Superior temporal gyrus (tissue), 1 donor: ENCODE results near the gene HAPLN2.

Source experiments
- DNase-seq: peaks from one replicate; pipeline ENCODE4 v3.0.0-alpha.2; 2016; ENCODE audit errors: extremely low spot score

Gene HAPLN2

DNA sequence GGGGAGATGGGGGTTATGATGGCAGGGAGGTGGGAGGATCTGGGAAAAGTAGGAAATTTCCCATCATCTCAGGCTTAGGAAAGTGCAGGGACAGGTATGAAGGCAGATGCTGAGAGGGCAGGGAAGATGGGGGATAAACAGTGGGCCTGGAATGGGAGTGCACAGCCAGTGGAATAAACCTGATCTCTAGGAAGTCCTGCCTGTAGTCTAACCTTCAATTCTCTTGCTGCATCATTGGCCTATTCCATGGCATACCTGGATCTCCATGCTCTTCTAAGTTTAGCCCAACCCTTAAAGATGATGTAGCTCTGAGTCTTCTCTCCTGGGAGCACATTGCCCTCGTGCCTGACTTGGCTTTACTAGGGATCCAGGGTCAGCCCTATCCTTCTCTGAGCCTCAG lies 25.4 kb downstream of the HAPLN2 start:
- no peak for DNase-seq

DNA sequence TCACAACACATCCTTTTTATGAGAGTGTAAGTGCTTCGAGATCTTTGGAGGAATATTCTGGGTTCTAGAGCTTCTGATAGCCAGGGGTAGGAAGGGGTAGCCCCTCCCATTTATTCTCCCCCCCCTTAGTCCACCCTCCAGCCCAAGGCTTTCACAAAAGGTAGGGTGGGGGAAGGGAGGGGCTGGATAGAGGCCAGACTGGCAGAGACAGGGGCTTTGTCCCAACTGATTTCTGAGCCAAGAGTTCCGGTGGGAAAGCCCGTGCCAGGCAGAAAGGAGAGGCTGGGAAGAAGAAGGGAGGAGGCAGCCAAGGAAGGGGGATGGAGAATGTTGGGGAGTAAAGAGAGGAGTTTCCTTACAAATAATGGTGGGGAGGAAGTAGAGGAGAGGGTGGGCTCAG lies 25.8 kb downstream of the HAPLN2 start:
- DNase-seq = no peak

DNA sequence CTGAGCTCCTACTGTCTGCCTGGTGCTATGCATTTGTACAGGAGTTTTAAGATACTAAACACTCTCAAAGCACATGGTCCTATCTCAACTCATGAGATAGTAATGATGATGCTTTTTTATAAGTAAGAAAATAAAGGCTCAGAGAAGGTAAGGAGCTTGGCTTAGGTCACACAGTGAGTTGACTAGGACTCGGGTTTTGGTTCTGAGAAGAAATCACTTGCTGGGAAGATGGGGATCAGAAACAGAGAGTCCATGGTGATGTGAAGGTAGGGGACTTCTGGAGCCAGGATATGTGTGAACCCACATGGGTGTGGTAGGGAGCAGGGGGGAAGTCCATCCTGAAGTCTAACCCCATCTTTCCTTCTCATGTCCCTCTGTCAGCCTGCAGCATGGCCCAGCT lies 26.5 kb downstream of the HAPLN2 start:
- DNase-seq = no peak

DNA sequence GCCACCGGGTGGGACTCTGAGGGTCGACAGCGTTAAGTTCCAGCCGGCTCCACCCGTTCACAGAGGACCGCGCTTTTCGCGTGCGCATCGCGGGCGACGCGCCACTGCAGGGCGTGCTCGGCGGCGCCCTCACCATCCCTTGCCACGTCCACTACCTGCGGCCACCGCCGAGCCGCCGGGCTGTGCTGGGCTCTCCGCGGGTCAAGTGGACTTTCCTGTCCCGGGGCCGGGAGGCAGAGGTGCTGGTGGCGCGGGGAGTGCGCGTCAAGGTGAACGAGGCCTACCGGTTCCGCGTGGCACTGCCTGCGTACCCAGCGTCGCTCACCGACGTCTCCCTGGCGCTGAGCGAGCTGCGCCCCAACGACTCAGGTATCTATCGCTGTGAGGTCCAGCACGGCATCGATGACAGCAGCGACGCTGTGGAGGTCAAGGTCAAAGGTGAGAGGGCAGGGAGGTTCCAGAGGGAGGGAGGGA lies 27.6 kb downstream of the HAPLN2 start:
- no peak for DNase-seq

DNA sequence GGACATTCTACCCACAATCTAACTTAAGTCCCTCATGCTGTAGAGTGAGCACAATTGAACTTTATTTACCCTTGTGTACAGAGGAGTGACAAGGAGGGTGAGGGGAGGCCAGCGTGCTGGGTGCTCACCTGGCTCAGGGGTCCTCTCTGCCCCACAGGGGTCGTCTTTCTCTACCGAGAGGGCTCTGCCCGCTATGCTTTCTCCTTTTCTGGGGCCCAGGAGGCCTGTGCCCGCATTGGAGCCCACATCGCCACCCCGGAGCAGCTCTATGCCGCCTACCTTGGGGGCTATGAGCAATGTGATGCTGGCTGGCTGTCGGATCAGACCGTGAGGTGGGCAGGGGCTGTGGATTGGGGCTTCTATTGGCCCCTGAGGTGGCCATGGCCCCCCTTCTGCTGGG lies 28.1 kb downstream of the HAPLN2 start:
- DNase-seq = no peak

DNA sequence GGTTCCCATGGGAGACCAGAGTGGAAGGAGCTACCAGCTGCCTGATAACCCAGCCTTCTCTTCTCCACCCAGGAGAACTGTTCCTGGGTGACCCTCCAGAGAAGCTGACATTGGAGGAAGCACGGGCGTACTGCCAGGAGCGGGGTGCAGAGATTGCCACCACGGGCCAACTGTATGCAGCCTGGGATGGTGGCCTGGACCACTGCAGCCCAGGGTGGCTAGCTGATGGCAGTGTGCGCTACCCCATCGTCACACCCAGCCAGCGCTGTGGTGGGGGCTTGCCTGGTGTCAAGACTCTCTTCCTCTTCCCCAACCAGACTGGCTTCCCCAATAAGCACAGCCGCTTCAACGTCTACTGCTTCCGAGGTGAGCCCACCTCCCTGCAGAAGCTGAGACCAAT lies 29.3 kb downstream of the HAPLN2 start:
- DNase-seq = no peak

DNA sequence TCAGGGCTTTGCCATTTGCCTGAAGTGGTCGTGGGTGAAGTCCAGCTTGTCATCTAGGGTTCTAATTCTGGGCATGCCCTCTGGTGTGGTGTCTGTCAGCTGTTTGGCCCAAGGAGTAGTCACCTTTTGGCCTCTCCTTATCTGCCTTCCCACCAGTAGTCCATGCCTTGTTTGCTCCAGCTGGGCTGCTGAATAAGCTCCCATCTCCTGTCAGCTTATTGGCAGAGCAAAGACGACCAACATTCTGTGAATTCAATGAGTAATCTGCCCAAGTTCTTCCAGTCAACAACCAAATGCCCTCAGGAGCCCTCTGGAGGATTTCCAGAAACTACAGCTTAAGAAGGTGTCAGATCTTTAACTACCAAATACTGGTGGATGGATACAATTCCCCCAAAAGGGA lies 29.7 kb downstream of the HAPLN2 start:
- no peak for DNase-seq

DNA sequence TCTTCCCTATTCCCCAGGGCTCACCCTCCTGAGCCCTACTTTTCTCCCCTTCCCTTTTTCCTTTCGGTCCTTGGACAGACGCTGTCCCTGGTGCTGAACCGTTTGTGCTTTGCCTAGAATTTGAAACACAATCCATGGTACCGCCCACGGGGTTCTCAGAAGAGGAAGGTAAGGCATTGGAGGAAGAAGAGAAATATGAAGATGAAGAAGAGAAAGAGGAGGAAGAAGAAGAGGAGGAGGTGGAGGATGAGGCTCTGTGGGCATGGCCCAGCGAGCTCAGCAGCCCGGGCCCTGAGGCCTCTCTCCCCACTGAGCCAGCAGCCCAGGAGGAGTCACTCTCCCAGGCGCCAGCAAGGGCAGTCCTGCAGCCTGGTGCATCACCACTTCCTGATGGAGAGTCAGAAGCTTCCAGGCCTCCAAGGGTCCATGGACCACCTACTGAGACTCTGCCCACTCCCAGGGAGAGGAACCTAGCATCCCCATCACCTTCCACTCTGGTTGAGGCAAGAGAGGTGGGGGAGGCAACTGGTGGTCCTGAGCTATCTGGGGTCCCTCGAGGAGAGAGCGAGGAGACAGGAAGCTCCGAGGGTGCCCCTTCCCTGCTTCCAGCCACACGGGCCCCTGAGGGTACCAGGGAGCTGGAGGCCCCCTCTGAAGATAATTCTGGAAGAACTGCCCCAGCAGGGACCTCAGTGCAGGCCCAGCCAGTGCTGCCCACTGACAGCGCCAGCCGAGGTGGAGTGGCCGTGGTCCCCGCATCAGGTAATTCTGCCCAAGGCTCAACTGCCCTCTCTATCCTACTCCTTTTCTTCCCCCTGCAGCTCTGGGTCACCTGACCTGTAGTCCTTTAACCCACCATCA lies 33.1 kb downstream of the HAPLN2 start:
- DNase-seq = no peak

DNA sequence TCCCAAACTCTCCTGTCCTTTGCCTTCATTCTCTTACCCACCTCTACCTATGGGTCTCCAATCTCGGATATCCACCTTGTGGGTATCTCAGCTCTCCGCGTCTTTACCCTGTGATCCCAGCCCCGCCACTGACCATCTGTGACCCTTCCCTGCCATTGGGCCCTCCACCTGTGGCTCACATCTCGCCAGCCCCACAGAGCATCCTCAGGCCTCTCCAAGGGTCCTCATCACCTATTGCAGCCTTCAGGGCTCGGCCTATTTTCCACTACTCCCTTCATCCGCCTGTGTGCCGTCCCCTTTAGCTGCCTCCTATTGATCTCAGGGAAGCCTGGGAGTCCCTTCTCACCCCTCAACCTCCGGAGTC lies 33.8 kb downstream of the HAPLN2 start:
- no peak for DNase-seq

DNA sequence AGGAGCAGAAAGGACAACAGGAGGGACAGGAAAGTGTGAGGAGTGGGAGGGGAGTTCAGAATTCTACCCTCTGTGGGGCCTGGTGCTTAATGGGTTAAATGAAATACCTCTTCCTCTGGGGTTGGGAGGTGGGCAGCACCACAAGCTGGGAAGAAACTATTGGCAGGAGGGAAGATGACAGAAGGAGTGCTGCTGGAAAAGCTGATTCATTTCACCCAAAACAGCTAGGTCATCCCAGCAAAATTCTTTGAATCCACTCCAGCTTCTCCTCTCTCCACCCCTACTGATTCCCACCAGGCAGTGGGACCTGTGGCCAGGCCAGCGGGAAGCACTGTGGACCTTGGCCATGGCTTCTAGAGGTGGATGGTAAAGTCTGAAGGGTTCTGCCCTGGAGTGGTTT lies 35.5 kb downstream of the HAPLN2 start:
- DNase-seq = no peak

DNA sequence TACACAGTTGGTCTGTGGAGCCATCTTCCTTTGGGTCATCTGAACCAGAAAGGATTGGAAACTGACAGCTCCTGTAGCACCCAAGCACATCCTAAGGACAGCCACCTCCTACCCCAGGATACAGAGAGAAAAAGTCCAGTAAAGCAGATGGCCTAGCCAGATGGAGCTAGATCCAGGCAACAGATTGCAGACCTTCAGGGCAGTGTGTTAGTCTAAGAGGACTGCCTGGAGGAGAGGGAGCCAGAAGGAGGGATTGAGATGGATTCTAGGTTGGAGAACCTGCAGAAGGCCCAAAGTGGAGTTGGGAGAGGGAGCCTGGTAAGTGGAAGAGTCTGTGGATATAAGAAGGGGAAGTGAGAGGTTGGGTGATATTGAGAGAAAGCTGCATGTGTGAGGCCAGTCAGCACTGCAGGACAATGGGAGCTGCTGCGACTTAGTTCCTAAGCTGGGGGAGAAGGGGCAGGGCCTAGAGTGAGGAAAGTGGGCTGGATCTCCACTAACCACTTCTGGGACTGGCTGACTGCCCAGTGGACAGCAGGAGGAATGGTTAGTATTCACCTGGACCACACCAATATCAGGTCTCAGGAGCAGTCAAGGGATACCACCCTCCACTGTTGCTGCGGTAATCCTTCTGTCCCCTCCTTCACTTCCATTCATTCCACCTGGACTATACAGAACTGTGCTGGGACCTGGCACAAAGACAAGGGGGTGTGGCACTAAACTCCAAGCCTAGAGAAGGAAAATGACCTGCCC lies 36.1 kb downstream of the HAPLN2 start:
- no peak for DNase-seq

DNA sequence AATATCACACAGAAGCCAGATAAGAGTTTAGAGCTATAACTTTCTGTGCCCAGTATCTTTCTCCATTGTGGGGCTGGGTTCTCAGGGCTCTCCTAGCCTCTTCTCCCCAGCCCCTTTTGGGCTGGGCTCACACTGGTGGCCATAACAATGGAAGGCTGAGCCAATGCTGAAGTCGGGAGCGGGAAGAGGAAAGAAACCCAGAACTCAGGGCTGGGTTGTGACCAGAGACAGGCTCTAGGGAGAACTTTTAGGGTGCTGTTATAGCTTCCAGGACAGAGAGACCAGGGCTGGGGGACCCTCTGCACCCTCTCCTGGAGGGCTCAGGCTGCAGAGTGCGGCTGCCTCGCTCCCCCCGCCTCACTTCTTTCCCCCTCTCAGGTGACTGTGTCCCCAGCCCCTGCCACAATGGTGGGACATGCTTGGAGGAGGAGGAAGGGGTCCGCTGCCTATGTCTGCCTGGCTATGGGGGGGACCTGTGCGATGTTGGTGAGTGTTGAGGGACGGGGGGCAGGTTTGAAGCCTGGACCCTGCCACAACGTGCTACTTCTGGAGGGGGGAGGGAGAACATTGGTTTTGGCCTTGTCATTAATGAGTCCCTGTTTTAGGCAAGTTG lies 36.8 kb downstream of the HAPLN2 start:
- DNase-seq = no peak

DNA sequence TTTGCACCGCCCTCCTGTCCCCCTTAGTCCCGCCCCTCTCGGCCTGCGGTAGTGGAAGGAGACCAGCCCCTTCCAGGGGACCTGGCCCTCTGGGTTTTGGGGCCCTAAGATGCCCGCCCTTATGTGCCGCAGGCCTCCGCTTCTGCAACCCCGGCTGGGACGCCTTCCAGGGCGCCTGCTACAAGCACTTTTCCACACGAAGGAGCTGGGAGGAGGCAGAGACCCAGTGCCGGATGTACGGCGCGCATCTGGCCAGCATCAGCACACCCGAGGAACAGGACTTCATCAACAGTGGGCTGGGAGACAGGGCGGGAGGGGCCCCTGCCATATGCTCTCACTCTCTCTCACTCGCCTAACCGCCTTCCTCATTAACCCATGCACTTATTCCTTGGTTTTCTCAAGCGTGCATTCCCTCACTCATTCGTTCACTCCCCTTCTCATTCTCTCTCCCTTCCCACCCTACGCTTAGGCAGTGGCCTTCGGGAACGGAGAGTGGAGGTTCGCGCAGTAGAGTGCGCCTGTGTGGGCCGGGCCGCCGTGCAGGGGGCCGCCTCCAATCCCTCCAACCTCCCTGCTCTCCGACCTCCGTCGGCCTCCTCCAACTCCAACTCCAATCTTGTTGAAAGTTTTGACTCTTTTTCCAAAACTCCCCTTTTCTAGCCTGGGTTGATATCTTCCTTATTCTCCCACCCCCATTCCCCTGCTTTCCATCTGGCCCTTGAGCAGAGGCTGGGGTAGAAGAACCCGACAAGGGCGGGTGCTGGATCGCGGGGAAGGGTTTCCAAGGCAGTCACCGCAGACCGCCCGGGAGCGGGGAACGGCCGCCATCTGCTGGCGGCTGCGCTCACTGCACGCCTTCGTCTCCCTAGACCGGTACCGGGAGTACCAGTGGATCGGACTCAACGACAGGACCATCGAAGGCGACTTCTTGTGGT lies 37.9 kb downstream of the HAPLN2 start:
- peak; percentile 89 for DNase-seq

DNA sequence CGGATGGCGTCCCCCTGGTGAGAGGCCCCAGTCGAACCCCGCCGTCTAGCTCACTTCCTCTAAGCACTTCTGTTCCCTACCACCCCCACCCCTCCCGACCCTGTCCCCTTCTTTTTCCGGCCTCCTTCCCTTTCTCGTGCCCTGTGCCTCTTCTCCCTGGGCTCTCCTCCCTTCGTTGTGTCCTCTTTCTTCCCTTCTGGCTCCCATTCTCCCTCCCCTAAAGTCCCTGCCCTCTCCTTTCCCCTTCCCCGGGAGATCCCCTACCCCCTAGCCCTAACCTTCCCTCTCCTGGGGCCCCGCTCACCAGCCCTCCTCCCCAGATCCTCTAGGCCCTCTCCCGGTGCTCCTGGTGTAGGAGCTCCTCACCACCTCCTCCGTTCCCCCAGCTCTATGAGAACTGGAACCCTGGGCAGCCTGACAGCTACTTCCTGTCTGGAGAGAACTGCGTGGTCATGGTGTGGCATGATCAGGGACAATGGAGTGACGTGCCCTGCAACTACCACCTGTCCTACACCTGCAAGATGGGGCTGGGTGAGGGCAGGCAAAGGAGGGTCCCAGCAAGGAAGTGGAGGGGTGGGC lies 38.6 kb downstream of the HAPLN2 start:
- DNase-seq = peak; percentile 14

DNA sequence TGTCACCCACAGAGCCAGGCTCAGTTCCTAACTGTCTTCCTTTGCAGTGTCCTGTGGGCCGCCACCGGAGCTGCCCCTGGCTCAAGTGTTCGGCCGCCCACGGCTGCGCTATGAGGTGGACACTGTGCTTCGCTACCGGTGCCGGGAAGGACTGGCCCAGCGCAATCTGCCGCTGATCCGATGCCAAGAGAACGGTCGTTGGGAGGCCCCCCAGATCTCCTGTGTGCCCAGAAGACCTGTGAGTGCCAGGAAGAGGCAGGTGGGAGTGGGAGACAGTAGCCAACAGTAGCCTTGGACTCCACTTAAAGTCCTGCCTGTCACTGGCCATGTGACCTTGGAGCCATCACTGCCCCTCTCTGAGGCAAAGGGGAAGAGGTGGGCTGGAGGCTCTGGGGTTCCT lies 39.3 kb downstream of the HAPLN2 start:
- no peak for DNase-seq

DNA sequence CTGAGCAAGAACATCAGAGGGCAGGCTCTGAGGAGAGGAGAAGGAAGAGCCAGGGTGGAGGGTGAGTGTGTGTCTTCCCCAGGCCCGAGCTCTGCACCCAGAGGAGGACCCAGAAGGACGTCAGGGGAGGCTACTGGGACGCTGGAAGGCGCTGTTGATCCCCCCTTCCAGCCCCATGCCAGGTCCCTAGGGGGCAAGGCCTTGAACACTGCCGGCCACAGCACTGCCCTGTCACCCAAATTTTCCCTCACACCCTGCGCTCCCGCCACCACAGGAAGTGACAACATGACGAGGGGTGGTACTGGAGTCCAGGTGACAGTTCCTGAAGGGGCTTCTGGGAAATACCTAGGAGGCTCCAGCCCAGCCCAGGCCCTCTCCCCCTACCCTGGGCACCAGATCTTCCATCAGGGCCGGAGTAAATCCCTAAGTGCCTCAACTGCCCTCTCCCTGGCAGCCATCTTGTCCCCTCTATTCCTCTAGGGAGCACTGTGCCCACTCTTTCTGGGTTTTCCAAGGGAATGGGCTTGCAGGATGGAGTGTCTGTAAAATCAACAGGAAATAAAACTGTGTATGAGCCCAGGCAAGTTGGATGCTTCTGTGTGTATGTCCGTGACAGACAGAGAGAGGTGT lies 39.8 kb downstream of the HAPLN2 start:
- DNase-seq = peak; percentile 13

DNA sequence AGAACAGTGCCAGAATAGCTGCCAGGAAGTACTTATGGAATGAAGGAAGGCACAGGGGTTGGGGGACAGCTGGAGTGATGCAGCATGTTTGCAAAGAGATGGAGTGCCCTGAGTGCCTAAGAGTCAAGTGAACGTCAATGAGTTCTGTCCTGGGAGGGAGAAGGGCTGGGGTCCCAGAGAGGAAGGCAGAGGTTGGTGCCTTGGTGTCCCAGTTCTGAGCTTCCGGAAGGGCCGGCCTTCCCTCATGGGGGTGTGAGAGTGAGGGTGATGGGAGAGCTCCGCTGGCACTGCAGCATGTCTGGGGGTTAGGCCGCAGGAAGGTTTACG lies 40.4 kb downstream of the HAPLN2 start:
- no peak for DNase-seq

DNA sequence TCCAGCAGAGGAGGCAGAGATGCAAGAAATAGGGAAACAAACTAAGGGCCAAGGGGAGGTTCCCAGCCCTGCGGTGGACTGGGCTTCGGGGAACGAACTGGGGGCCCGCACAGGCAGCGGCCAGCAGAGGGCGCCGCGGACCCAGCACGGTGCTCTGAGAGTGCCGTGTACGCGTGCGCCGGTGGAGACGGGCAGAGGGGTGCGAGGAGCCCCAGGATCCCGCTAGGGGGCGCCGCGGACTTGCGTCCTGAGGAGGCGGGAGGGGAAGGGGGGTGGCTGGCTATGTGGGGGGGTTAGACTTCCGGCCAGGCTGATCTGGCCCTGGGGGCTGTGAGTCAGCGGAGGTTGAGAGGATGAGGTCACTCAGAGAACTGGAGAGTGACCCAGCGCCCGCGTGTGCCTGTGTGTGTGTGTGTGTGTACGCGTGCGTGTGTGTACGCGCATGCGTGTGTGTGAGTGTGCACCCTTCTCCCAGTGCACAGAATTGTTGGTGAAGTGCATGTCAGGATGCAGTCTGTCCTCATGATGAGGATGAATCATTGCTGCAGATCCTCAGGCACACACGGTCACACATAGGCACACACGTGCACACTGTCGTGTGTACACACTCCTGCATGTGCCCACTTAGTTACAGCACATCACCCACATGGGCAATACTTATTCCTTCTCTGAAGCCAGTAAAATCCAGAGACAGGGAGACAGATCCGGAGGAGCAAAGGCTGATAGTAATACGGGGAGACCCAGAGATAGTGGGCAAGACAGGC lies 41.0 kb downstream of the HAPLN2 start:
- peak; percentile 96 for DNase-seq

DNA sequence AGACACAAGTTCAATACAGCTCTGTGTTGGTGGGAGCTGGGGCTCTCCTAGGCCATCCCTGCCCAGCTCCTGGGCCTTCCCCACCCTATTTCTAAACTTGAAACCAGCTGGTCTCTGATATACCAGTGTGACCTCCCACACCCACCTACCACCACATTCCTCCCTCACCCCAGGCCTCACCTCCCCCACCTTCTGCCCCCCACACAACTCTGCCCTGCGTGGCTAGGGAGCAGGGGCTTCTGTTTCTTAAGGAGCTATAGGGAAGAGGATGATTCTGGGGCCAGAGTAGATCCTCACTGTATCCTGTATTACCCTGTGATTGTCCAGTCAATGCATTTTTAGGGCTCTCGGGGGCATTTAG lies 41.5 kb downstream of the HAPLN2 start:
- DNase-seq = no peak
